HG03064 (cell line): ENCODE measurements around the gene RANBP17.
"Not testable (repeated sequence)": the region's sequence is repeated elsewhere in the genome, so short reads cannot be mapped to it uniquely, and the experiment has no call there.

ENCODE experiments used
- ATAC-seq: cut with Tn5 transposase; IDR thresholded peaks from one replicate; pipeline ENCODE4 v1.9.1; 2021; ENCODE audit warnings: low read depth; ENCODE audit not compliant: unreplicated experiment

RANBP17 gene

GRCh38 chr5:170861917-170862766 is at the start of gene RANBP17:
TSS of gene RANBP17 (plus strand) at chr5:170862018.
- ATAC-seq, result no peak

DNA sequence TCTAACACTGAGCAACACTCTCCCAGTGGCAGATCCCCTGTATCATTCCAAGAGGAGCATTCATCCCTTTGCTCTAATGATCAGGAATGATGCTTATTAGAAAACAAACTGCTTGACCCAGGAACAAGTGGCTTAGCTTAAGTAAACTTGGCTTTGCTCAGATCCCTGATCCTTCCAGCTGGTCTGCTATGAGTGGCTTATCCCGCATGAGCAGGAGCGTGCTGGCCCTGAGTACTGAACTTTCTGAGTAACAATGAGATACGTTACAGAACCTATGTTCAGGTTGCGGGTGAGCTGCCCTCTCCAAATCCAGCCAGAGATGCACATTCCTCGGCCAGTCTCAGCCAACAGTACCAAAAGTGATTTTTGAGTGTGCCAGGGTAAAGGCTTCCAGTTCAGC is 48.6 kb upstream of the RANBP17 start:
- ATAC-seq, result no peak

- no peak for ATAC-seq
Observed at GRCh38 chr5:170817195-170817594, 44.6 kb upstream of the RANBP17 start.

- no peak for ATAC-seq
Observed at GRCh38 chr5:170818232-170818631, 43.6 kb upstream of the RANBP17 start.

DNA sequence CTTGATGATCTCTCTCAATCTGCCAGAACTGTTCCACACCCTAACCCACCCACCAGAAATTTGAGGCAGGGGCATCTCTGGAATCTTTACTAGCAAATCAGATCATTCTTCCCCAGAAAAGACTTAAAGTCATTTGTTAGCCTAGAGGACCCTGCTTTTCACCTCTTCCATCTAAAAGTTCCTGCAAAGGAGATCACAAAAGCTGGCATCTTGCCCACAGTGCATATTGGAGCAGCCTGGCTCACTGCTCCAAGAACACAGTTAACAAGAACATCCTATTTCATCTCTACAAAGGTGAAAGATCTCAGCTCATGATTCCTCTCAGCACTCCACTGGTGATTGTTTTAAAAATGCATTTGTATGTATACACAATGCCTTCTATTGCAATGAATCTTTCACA is 42.0 kb upstream of the RANBP17 start:
- no peak for ATAC-seq

- ATAC-seq, result no peak
Observed at GRCh38 chr5:170821257-170821800, 40.5 kb upstream of the RANBP17 start.

- ATAC-seq, result no peak
Observed at GRCh38 chr5:170826117-170826516, 35.7 kb upstream of the RANBP17 start.

DNA sequence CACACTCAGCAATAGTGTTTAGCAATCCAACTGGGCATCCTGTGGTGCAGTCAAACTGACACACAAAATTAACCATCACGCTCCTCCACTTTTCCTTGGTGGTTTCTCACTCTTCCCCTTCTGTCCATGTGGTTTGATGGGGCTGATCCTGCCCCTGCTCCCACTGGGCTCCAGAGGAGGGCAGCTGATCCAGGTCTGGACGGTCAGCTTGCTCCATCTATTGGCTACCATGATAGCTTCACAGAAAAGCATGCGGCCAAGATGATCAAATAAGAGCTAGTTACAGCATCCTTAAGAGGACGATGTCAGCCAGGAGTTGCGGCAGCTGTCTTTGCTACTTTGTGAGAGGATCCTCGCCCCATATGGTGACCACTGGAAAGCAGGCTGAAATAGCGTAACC is 29.6 kb upstream of the RANBP17 start:
- ATAC-seq, result no peak

- not testable (repeated sequence) for ATAC-seq
Observed at GRCh38 chr5:170833981-170834380, 27.8 kb upstream of the RANBP17 start.

DNA sequence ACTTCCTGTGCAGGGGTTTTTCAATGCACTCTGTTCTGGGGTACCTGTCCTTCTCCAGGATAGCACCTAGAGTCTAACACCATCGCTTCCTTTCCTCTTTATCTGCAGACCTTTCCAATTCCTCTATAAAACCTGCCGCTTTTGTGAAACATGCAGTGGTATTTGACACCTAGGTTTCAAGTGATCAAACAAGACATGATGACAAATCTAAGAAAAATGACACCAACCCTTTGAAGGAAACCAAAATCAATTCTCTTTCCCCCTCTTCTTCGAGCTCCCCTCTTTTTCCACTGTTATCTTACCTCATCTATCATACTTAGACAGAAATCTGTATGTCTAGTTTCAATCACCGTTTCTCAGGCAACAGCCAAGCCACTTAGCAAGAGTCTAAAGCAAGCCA is 25.6 kb upstream of the RANBP17 start:
- no peak for ATAC-seq

DNA sequence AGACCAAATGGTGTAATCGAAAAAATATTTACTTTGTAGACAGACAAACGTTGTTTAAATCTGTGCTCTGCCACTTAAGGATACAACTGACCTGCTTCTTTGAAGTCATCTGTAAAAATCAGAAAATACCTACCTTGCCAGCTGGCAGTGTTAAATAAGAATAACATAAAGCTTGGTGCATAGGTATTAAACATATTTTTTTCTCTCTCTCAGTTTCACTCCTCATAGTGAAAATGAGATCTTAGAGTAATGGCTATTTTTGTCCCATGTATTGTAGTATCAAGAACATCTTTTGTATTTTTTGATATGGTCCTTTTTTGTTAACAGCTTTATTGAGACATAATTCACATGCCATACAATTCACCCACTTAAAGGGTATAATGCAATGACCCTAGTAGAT is 17.9 kb upstream of the RANBP17 start:
- no peak for ATAC-seq

GRCh38 chr5:170844651-170845050 is 17.2 kb upstream of the RANBP17 start:
- no peak for ATAC-seq

DNA sequence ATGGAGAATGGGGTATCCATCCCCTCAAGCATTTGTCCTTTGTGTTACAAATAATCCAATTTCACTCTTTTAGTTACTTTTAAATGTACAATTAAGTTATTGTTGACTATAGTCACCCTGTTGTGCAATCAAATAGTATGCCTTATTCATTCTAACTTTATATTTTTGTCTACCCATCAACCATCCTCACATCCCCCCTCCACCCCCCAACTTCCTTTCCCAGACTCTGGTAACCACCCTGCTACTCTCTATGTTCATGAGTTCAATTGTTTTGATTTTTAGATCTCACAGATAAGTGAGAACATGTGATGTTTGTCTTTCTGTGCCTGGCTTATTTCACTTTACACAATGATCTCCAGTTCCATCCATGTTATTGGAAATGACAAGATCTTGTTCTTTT is 15.4 kb upstream of the RANBP17 start:
- ATAC-seq, result no peak

- ATAC-seq, result no peak
Observed at GRCh38 chr5:170846846-170847245, 15.0 kb upstream of the RANBP17 start.

- no peak for ATAC-seq
Observed at GRCh38 chr5:170848033-170848432, 13.8 kb upstream of the RANBP17 start.

- no peak for ATAC-seq
Observed at GRCh38 chr5:170849374-170849773, 12.4 kb upstream of the RANBP17 start.

DNA sequence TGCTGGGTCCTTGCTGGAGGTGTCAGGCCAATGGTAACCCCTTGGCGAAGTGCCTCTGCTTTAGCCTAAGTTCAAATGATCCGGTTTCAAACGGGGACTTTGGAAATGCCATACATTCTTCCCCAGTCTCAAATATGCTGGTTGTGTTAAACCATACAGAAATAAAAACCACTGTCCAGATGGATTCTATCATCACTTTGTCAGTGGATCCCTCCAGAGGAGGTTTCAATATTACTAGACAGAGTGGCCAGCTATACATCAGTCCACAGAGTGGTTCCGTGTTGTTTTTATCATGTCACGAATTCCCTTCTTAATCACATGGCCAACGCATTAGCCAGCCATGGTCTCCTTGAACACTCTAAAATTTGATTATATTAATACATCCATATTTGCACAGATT is 7.3 kb upstream of the RANBP17 start:
- no peak for ATAC-seq

DNA sequence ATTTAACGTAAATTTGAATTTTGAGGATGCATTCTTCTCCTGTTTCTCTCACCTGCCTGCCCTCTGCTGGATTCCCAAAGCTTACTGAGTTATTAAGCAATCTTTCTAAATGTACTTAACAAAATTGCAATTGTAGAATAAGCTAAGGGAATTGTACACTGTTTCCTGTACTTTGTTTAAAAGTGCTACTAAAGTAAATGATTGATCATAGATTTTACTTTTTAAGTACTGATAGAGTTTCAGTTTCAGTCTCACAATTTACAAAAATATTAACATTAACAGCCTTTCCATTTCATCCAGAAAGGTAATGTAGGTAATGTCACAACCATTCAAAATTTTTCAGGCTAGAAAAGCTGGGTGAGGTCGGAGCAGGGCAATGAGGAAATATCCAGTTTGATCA is 4.8 kb upstream of the RANBP17 start:
- no peak for ATAC-seq

GRCh38 chr5:170860415-170860814 is 1.4 kb upstream of the RANBP17 start:
- no peak for ATAC-seq

DNA sequence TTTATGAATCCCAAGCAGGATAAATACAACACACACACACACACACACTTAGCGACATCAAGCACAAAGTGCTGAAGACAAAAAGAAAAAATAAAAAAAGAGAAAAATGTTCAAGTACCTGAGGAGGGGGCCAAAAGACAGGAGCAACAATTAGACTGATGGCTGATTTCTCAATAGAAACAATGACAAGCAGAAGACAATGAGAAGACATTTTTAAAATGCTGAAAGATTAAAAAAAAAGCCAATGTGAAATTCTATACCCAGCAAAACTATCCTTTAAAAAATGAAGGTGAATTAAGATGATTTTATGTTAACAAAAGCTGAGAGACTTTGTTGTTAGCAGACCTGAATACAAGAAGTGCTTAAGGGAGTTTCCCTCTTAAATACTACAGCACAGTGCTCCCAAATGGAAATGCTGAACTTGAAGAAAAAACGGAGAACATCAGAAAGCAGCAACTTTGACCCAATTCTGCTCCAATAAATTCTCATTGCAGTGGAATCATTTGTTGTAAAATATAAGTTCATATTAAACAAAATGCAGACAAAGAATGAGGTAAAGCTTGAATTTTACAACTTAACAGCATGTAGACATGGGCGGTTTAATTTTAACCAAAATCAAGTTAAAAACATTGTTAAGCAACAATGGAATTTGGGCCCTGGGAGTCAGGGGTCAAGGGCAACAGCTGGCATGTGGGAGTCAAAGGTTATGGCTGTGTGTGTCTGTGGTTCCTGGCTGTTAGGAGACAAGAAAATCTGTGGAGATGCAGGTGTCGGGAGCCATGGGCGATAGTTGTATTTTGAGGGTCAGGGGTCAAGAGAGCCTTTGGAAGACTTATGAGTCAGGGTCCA is 776 bp upstream of the RANBP17 start:
- ATAC-seq, result no peak

DNA sequence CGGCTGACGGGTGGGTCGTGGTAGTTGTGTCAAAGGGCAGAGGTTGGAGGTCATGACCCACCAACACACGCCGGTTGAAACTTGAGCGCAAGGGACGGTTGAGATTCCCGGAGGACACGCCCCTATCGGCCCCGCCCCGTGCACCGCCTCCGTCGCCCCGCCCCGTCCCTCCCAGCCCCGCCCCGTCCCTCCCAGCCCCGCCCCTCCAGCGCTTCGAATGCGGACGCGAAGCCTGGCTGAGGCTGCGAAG is 226 bp upstream of the RANBP17 start:
- no peak for ATAC-seq

DNA sequence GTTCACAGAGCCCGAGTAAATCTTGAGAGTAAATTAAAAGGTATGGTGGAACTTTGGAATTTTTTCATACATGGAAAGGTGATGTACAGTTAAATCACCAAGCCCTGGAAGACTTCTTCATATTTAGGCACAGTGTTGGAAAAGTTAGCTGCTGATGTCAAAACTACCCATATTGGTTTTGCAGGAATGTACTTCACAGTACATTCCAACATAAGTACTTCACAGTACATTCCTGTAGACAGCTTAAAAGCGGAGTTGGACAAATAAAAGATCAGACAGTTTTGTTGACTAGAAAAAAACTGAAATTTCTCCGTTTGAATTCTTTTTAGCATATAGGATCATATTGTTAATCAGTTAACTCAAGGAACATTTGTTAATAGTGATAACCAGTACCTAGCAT is 1.8 kb downstream of the RANBP17 start:
- no peak for ATAC-seq
